RWPE1 (cell line): ENCODE results near the gene CYP2E1.

Source experiments
- CTCF ChIA-PET: fragments of 350-600 bp; sonication (Branson Sonifier 250); formaldehyde crosslinking; extraction: SDS; loops from one replicate; lab custom pipeline; 2021; lab: Yijun Ruan, JAX
- POLR2A ChIA-PET: fragments of 400-600 bp; formaldehyde crosslinking; extraction: SDS; loops from one replicate; lab custom pipeline; 2020; ENCODE audit warnings: antibody characterized with exemption; ENCODE audit not compliant: low non-redundant PET; lab: Yijun Ruan, JAX
- DNase-seq: peaks from one replicate; pipeline ENCODE4 v3.0.0; 2012; ENCODE audit warnings: low spot score
- H3K27ac ChIP-seq: fragments of 450-650 bp; 2 replicates; pipeline ENCODE4 v1.5.1; 2017
- CTCF ChIP-seq: fragments of 450-650 bp; conservative IDR thresholded peaks from 2 replicates; pipeline ENCODE4 v1.5.1; 2017; ENCODE audit warnings: low read depth, mild to moderate bottlenecking

The CYP2E1 gene

DNA sequence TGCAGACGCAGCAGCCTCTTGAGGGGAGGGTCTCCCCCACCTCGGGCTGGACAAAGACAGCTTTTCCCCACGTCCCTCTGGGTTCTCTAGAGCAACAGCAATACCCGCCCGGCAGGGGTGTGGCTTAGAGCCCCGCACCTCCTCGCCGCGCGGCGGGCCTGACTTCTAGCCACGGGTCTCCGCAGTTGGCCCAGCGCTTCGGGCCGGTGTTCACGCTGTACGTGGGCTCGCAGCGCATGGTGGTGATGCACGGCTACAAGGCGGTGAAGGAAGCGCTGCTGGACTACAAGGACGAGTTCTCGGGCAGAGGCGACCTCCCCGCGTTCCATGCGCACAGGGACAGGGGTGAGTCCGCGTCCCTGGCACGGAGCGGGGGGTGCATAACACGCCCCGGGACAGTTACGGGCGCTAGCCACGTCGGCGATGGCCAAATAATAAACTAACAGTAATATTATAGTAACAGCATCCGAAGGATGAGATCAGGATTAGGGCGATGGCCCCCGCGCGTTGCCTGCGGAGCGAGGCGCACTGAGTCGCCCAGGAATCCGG, 1.2 kb downstream of the CYP2E1 start:
- no peak for DNase-seq
- CTCF ChIA-PET: no interaction called here
- POLR2A ChIA-PET: no interaction called here
- no peak overlapping the region for H3K27ac ChIP-seq
- no peak for TF ChIP-seq CTCF

DNA sequence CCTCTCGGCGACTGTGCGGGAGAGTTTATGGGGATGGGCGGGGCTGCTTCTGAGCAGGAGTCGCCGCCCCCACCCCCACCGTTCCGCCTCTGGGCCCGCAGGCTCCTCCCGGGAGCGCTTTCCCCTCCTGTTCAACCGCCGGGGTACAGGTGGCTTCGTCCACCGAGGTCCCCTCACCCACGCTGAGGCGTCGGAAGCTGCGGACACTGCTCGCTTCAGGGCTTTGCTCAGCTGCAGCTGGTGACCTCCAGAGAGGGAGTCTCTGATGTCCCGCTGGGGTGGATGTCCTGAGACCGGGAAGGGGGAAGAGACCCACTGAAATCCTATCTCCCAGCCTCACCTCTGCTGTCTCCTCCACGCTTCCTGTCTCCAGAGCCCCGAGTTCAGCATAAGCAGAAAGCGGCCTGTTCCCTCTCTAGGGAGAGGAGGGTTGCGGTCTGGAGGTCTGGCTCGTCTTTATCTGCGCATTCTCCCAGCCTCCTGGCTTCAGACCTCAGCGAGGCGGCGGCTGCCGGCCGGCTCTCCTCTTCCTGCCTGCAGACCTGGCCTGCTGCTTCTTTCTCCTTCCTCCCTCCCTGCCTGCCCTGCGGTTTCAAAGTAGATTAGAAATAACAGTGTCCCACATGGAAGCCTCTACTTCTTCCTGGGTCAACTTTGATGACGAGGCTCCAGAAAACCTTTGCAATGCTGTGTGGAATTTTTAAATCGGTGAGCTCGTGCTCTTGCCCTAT, 1.8 kb downstream of the CYP2E1 start:
- CTCF ChIA-PET: no interaction called here

GRCh38 chr10:133529576-133529946, 2.4 kb downstream of the CYP2E1 start:
- TF ChIP-seq CTCF: no peak
- CTCF ChIA-PET: no interaction called here
- H3K27ac ChIP-seq: no peak overlapping the region
- POLR2A ChIA-PET: no interaction called here
- DNase-seq: no peak

More for the DNA sequence above, 1.8 kb downstream of the CYP2E1 start:
- no peak for DNase-seq
- TF ChIP-seq CTCF: no peak
- H3K27ac ChIP-seq: no peak overlapping the region
- POLR2A ChIA-PET: no interaction called here

- no peak for DNase-seq
- CTCF ChIA-PET: interaction anchor here (0.6 kb wide), 1 partner anchor 14 kb away, joined by 3 read pairs; no protein-coding TSS in a partner anchor
- no peak overlapping the region for H3K27ac ChIP-seq
- POLR2A ChIA-PET: no interaction called here
- no peak for TF ChIP-seq CTCF
These were observed 3.3 kb downstream of the CYP2E1 start for GRCh38 chr10:133530506-133530905.

DNA sequence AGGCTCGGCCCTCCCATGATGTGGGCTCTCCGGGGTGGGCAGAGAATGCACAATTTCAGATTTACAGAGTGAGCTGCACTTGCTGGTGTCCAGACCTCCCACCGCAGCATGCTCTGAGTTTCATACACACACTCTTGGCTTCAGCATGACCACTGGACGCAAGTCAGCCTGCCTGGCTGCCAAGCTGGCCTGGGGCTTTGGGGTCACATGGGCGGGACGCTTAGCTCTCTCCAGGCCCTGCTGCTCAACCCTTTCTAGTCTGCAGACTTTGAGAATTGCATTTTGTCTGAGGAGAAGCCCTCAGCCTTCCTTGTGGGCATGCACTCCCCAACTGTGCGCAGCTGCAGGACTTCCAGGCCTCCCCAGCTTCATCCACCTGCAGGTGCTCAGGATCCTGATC, 5.7 kb downstream of the CYP2E1 start:
- POLR2A ChIA-PET: no interaction called here
- no peak overlapping the region for H3K27ac ChIP-seq
- TF ChIP-seq CTCF: no peak
- CTCF ChIA-PET: no interaction called here
- no peak for DNase-seq

- POLR2A ChIA-PET: no interaction called here
- TF ChIP-seq CTCF: no peak
- no peak overlapping the region for H3K27ac ChIP-seq
- DNase-seq: no peak
- CTCF ChIA-PET: no interaction called here
These were observed 7.3 kb downstream of the CYP2E1 start for GRCh38 chr10:133534417-133534816.
